SU-DHL-6 (cell line): ENCODE measurements around the gene TMEM208.
A peak's percentile ranks its signal among the peaks of the same experiment; 100 is the strongest.

ENCODE experiments used
- H2AFZ ChIP-seq: fragments of 200-600 bp; sonication (generic); 2 replicates; pipeline ENCODE4 v1.6.1; 2014; ENCODE audit warnings: low read depth, mild to moderate bottlenecking, moderate library complexity, mixed read lengths, antibody characterized with exemption, low read length; ENCODE audit not compliant: severe bottlenecking
- H3F3A ChIP-seq: fragments of 200-600 bp; shearing (Covaris generic); 2 replicates; pipeline ENCODE4 v1.6.0; 2016; ENCODE audit warnings: antibody characterized with exemption, mild to moderate bottlenecking; ENCODE audit not compliant: insufficient read depth
- H3K27ac ChIP-seq: fragments of 200-600 bp; sonication (generic); 2 replicates; pipeline ENCODE4 v1.5.1; 2016; ENCODE audit warnings: low read depth, mild to moderate bottlenecking, low read length, moderate library complexity, mixed read lengths
- H3K27me3 ChIP-seq: fragments of 200-600 bp; sonication (generic), shearing (Covaris generic); 2 replicates; pipeline ENCODE4 v1.6.0; 2014; ENCODE audit warnings: mild to moderate bottlenecking, low read length
- H3K36me3 ChIP-seq: fragments of 200-600 bp; sonication (generic); 2 replicates; pipeline ENCODE4 v1.6.1; 2014; ENCODE audit warnings: mild to moderate bottlenecking, low read length, mixed read lengths
- H3K4me2 ChIP-seq: fragments of 300-600, 200-600 bp; shearing (Covaris generic), sonication (generic); 2 replicates; pipeline ENCODE4 v1.6.0; 2014; ENCODE audit warnings: low read length, low read depth, mild to moderate bottlenecking; ENCODE audit not compliant: poor library complexity, severe bottlenecking
- H3K4me3 ChIP-seq: fragments of 200-600 bp; sonication (generic); 2 replicates; pipeline ENCODE4 v1.5.1; 2014; ENCODE audit warnings: antibody characterized with exemption, low read length, mild to moderate bottlenecking, mixed read lengths; ENCODE audit not compliant: insufficient read depth, poor library complexity, severe bottlenecking
- H3K79me2 ChIP-seq: fragments of 200-600 bp; sonication (generic); 2 replicates; pipeline ENCODE4 v1.6.1; 2014; ENCODE audit warnings: mild to moderate bottlenecking, low read length, moderate library complexity; ENCODE audit not compliant: insufficient read depth
- H3K9ac ChIP-seq: fragments of 200-600 bp; sonication (generic); 2 replicates; pipeline ENCODE4 v1.7.0; 2014; ENCODE audit warnings: mild to moderate bottlenecking, low read length
- H3K9me2 ChIP-seq: fragments of 200-600 bp; sonication (generic); replicated peaks from 2 replicates; pipeline ENCODE4 v1.6.1; 2014; ENCODE audit warnings: low read length; ENCODE audit not compliant: insufficient read depth
- H3K9me3 ChIP-seq: fragments of 200-600 bp; sonication (generic); 2 replicates; pipeline ENCODE4 v1.6.1; 2014; ENCODE audit warnings: low read length, mixed read lengths; ENCODE audit not compliant: insufficient read depth
- H4K20me1 ChIP-seq: fragments of 200-600 bp; sonication (generic); 2 replicates; pipeline ENCODE4 v1.6.1; 2014; ENCODE audit warnings: low read depth, mild to moderate bottlenecking, antibody characterized with exemption, low read length, moderate library complexity, mixed read lengths
- EZH2phosphoT487 ChIP-seq: fragments of 200-600 bp; sonication (generic), shearing (Covaris generic); conservative IDR thresholded peaks from 2 replicates; pipeline ENCODE4 v1.6.1; 2018; ENCODE audit warnings: mild to moderate bottlenecking, antibody characterized with exemption, low read length, moderate library complexity, mixed read lengths
- TF ChIP-seq, protein P1 (sequence below): fragments of 200-600 bp; sonication (generic); IDR thresholded peaks from one replicate; pipeline ENCODE4 v1.5.1; 2017; ENCODE audit warnings: antibody characterized with exemption, mild to moderate bottlenecking, low read length, moderate library complexity; ENCODE audit not compliant: insufficient read depth, poor library complexity, severe bottlenecking

The TMEM208 gene

DNA sequence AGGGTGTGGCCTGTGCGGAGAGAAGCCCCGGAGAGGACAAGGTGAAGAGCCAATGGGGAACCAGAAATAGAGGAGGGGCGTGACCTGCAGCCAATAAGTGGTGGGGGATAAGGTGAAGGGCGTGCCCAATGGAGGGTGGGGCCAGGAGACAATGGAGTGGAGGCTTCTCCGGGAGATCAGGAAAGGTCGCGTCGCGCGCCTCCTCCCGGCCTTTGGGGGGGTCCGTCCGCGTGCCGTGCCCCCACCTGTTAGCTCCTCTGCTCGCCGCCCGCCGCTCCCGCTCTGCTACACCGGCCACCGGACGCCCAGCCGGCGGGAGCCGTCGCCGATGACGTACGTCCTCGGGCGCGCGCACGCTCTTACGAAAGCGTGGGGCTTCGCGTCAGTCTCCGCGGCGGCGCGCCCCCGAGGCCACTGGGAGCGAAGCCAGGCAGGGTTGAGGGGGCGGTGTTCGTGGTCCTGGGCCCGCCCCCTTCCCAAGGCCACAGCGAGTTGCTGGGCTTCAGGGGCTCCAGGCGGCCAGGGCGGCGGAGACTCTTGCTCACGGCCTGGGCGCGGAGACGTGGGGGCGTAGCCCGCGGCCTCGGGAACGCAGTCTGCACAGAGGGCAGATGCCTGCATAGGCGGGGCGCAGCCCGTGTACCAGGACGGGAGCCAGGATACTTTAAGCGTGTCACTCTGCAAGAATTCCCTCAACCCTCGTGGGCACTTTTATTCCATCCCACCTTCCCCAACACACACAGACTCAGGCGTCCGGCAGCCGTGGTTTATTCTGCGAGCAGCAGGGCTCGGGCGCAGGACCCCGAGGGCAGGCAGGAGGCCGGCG is 43.1 kb upstream of the TMEM208 start, which contains the start of gene MATCAP1:
Gene MATCAP1 (minus strand): TSS at position 337 of the 826 bp plus-strand sequence. CDS start 3,353 bp downstream, outside the sequence.
- no peaks in the 10 kb centered on the region for H3K36me3 ChIP-seq
- H3K9me3 ChIP-seq = no peaks in the 10 kb centered on the region
- H3K79me2 ChIP-seq = no peaks in the 10 kb centered on the region
- TF ChIP-seq, protein P1, sequence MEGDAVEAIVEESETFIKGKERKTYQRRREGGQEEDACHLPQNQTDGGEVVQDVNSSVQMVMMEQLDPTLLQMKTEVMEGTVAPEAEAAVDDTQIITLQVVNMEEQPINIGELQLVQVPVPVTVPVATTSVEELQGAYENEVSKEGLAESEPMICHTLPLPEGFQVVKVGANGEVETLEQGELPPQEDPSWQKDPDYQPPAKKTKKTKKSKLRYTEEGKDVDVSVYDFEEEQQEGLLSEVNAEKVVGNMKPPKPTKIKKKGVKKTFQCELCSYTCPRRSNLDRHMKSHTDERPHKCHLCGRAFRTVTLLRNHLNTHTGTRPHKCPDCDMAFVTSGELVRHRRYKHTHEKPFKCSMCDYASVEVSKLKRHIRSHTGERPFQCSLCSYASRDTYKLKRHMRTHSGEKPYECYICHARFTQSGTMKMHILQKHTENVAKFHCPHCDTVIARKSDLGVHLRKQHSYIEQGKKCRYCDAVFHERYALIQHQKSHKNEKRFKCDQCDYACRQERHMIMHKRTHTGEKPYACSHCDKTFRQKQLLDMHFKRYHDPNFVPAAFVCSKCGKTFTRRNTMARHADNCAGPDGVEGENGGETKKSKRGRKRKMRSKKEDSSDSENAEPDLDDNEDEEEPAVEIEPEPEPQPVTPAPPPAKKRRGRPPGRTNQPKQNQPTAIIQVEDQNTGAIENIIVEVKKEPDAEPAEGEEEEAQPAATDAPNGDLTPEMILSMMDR = no peak
- TF ChIP-seq EZH2phosphoT487 = no peak
- no peaks in the 10 kb centered on the region for H3K27me3 ChIP-seq
- H4K20me1 ChIP-seq = no peaks in the 10 kb centered on the region
- no peaks in the 10 kb centered on the region for H3F3A ChIP-seq
- peak within 1 kb of the TSS; percentile 88 for H3K4me2 ChIP-seq
- no peaks in the 10 kb centered on the region for H3K9me2 ChIP-seq
- peak within 1 kb of the TSS; percentile 58 for H3K27ac ChIP-seq
- H3K9ac ChIP-seq = peak within 1 kb of the TSS; percentile 67
- peak within 1 kb of the TSS; percentile 87 for H2AFZ ChIP-seq
- peak within 1 kb of the TSS; percentile 79 for H3K4me3 ChIP-seq

- Histone ChIP-seq H3K4me3 (peak overlapping the region; percentile 79), H4K20me1 (no peaks in the 10 kb centered on the region), H3K79me2 (no peaks in the 10 kb centered on the region), H3K27me3 (no peaks in the 10 kb centered on the region), H3K36me3 (no peaks in the 10 kb centered on the region), H3K4me2 (peak overlapping the region; percentile 88), H3F3A (no peaks in the 10 kb centered on the region), H2AFZ (peak overlapping the region; percentile 87), H3K27ac (no peak overlapping the region), H3K9me2 (no peaks in the 10 kb centered on the region), H3K9me3 (no peaks in the 10 kb centered on the region), H3K9ac (peak overlapping the region; percentile 67)
- TF ChIP-seq, protein P1 = no peak
- TF ChIP-seq EZH2phosphoT487 = no peak
These were observed 42.4 kb upstream of the TMEM208 start for GRCh38 chr16:67184453-67184994.

GRCh38 chr16:67184995-67185650 is 41.8 kb upstream of the TMEM208 start:
- H3K27ac ChIP-seq = no peak overlapping the region
- H3K36me3 ChIP-seq = no peaks in the 10 kb centered on the region
- H2AFZ ChIP-seq = no peak overlapping the region
- no peaks in the 10 kb centered on the region for H3F3A ChIP-seq
- no peak overlapping the region for H3K4me3 ChIP-seq
- H3K27me3 ChIP-seq = no peaks in the 10 kb centered on the region
- H4K20me1 ChIP-seq = no peaks in the 10 kb centered on the region
- H3K79me2 ChIP-seq = no peaks in the 10 kb centered on the region
- no peak overlapping the region for H3K4me2 ChIP-seq
- no peak for TF ChIP-seq EZH2phosphoT487
- TF ChIP-seq, protein P1 = peak; percentile 72
- no peaks in the 10 kb centered on the region for H3K9me2 ChIP-seq
- no peaks in the 10 kb centered on the region for H3K9me3 ChIP-seq
- no peak overlapping the region for H3K9ac ChIP-seq
